Measurements from ENCODE around the gene MYO3A. TPM values are rescaled to one million over a fixed set of nuclear protein-coding genes. Genes with fewer than 3 reads are reported as not detected.

The MYO3A gene
- total and polyA plus RNA-seq, 2 of the 4 experiments (the other 2 are of a cell fraction), result not detected

DNA sequence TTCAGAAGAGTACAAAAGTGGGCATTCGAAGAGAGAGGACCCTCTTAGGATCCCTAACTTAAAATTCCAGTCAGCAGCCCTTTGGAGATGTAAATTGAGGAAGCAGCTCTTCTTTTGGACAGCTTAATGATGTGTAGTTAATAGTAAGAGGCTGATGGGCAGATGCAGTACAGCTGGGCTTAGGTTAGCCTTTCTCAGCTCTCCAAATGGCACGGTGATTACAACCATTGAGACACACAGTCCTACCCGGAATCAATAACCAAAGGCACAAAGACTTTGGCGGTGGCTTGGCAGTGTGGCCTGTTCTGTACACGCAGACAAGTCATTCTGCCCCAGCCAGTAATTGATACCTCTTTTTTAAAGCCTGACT lies 309.3 kb downstream of the MYO3A start:
- WGBS, 2 experiments (ENCODE audit: extremely low coverage in 2 of 2, insufficient read length in 1 of 2), result no CpG with 5 or more reads among the region's 5 CpGs
- TF ChIP-seq RCOR1 (IDR thresholded peaks at IDR 0.05; ENCODE audit: insufficient replicate concordance, low read length), result no peak
- H2BK120ac ChIP-seq (ENCODE audit: low read depth, low read length), result no peak overlapping the region
- H3K4me2 ChIP-seq (ENCODE audit: low read depth, low read length), result no peak overlapping the region
- intact Hi-C loops (cut with micrococcal nuclease), result no loop called here
- no peak overlapping the region for H3K27ac ChIP-seq (ENCODE audit: insufficient read depth, low read length)
- H3K4ac ChIP-seq (ENCODE audit: low read depth, low read length), result no peak overlapping the region
- no peaks in the 10 kb centered on the region for H3K4me1 ChIP-seq (ENCODE audit: control insufficient read depth, insufficient read depth, low read length)
- dilution Hi-C loops (cut with HindIII; ENCODE audit: low sequenced_read_pairs, unreplicated experiment), result no loop called here
- H4K20me1 ChIP-seq (ENCODE audit: insufficient read depth, low read length), result no peaks in the 10 kb centered on the region
- H3K36me3 ChIP-seq (ENCODE audit: control insufficient read depth, insufficient read depth, low read length), result no peaks in the 10 kb centered on the region
- BruUV-seq (replicated peaks), result no TSS peak
- POLR2A ChIA-PET (ENCODE audit: unreplicated experiment), result no interaction called here
- no peak overlapping the region for H2AK9ac ChIP-seq (replicated peaks; ENCODE audit: low read depth, low read length, poor library complexity)
- no peak overlapping the region for H3K4me3 ChIP-seq (ENCODE audit: insufficient read depth, low read depth, low read length)
- no peak overlapping the region for H3K56ac ChIP-seq (ENCODE audit: extremely low read depth, insufficient read depth, low read length)
- no peak overlapping the region for H3K18ac ChIP-seq (ENCODE audit: low read depth, low read length)
- ATAC-seq (ENCODE audit: low read depth), result no peak
- no peak overlapping the region for H3K23ac ChIP-seq (ENCODE audit: low read depth, low read length)
- H3K27me3 ChIP-seq (ENCODE audit: control insufficient read depth, insufficient read depth, low read length), result no peaks in the 10 kb centered on the region
- H2BK5ac ChIP-seq (ENCODE audit: low read depth, low read length, poor library complexity, severe bottlenecking), result no peak overlapping the region
- no peaks in the 10 kb centered on the region for H3K79me1 ChIP-seq (ENCODE audit: low read depth in 1 of 2, low read length in 2 of 2)
- H4K8ac ChIP-seq (ENCODE audit: low read depth in 2 of 2, low read length in 2 of 2), result no peak overlapping the region
- H3K14ac ChIP-seq (replicated peaks; ENCODE audit: low read depth, low read length), result no peak overlapping the region
- no peak overlapping the region for H2AFZ ChIP-seq (replicated peaks; ENCODE audit: low read length, poor library complexity)
- no peak overlapping the region for H2BK20ac ChIP-seq (ENCODE audit: low read depth, low read length)
- in situ Hi-C loops (cut with MboI; ENCODE audit: low sequenced_read_pairs), result no loop called here
- H4K91ac ChIP-seq (ENCODE audit: insufficient read depth, low read depth, low read length), result no peak overlapping the region
- no peaks in the 10 kb centered on the region for H3K9me1 ChIP-seq (ENCODE audit: insufficient read depth, low read length)
- H2AK5ac ChIP-seq (ENCODE audit: low read depth, low read length), result no peak overlapping the region
- no peak overlapping the region for H4K5ac ChIP-seq (ENCODE audit: low read depth, low read length)
- H2BK15ac ChIP-seq (ENCODE audit: low read depth, low read length), result no peak overlapping the region
- peaks cover 19% of the 10 kb centered on the region for H3K9me3 ChIP-seq (ENCODE audit: control insufficient read depth, insufficient read depth, low read length)
- no peak overlapping the region for H3K9ac ChIP-seq (ENCODE audit: low read depth, low read length)
- CTCF ChIA-PET, result no interaction called here
- DNase-seq, result no peak
